G401 (cell line): ENCODE results near the gene IL4I1. TPM values are rescaled to one million over a fixed set of nuclear protein-coding genes. Genes with fewer than 3 reads are reported as not detected.
"Not testable (repeated sequence)": the region's sequence is repeated elsewhere in the genome, so short reads cannot be mapped to it uniquely, and the experiment has no call there.

ENCODE experiments used
- DNase-seq: peaks from one replicate; pipeline ENCODE4 v3.0.0-alpha.2; 2015; ENCODE audit warnings: low spot score
- in situ Hi-C: cut with HindIII; loops from 2 replicates; pipeline ENCODE4 v1.10.0; 2016; ENCODE audit warnings: low sequenced_read_pairs, mixed read lengths
- total RNA-seq: library from RNA; depleted of rRNA; stranded (reverse); fragments of >200 nt; shearing (Covaris generic); gene quantifications from 2 replicates; pipeline ENCODE4 v1.2.3, GENCODE V29; 2014; rRNA removed

The IL4I1 gene, protein sequence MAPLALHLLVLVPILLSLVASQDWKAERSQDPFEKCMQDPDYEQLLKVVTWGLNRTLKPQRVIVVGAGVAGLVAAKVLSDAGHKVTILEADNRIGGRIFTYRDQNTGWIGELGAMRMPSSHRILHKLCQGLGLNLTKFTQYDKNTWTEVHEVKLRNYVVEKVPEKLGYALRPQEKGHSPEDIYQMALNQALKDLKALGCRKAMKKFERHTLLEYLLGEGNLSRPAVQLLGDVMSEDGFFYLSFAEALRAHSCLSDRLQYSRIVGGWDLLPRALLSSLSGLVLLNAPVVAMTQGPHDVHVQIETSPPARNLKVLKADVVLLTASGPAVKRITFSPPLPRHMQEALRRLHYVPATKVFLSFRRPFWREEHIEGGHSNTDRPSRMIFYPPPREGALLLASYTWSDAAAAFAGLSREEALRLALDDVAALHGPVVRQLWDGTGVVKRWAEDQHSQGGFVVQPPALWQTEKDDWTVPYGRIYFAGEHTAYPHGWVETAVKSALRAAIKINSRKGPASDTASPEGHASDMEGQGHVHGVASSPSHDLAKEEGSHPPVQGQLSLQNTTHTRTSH
- total RNA-seq: 0.07 and 0.80 TPM in 2 replicates

DNA sequence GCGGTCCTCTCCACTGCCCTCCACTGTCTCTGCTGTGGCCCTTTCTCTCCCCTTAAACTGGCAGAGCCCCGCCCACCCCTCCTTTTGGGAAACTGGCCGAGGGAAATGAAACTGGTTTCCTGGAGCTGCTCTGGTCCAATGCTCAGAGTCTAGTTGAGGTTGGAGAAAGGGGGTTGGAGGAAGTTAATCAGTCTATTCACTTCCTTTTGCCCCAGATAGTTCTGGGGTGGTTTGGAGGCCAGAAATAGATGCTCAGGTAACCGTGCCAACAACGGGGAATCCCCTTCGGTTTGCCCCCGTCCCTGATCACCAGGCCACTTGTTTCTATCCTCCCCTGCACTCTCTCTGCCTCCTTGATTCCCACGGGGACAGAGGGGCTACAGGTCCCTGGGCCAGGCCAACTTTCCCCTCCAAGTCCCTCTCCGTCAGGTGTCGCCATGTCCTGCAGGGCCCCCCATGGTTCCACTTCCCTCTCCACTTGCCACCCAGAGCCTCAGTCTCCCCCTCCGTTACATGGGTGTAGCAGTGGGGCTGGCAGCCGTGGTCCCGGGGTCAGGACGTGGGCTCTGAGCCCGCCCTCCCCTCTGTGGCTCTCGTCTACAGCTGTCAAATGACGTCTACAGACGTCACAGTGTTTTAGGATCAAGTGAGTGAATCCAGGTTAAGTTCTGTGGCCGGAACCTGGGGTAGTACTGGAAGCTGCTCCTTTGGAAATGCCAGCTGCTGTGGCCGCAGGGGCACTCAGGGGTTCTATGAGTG lies at the start of gene IL4I1:
IL4I1 (minus strand) TSS at position 25 of the 759 bp plus-strand sequence. CDS start 727 bp downstream, outside the sequence.
- in situ Hi-C loops: no loop called here
- no peak for DNase-seq

DNA sequence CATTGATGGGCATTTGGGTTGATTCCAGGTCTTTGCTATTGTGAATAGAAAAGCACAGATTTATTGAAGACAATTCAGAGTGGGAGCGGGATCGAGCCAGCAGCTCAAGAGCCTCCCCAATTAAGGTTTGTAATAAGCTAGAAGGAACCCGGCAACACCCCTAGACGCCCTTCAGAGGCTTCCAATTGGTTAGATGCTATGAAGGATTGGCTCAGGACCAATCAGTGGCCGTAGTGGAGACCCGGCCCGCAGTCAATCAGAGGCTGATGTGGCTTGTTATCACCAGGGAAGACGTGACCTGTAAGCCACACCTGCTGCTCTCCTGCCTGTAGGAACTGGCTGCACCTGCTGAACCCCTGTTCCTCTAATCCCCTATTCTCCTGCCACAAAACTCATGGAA lies 49.7 kb upstream of the IL4I1 start:
- no peak for DNase-seq
- in situ Hi-C loops: no loop called here

DNA sequence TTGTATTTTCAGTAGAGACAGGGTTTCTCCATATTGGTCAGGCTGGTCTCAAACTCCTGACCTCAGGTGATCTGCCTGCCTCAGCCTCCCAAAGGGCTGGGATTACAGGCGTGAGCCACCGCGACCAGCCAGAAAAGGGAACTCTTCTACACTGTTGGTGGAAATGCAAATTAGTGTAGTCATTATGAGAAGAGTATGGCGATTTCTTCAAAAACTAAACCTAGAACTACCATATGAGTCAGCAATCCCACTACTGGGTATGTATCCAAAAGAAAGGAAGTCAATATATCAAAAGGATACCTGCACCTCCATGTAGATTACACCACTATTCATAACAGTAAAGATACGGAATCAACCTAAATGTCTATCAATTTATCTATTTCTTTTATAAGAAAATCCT lies 47.9 kb upstream of the IL4I1 start:
- in situ Hi-C loops, DNase-seq: not testable (repeated sequence)

DNA sequence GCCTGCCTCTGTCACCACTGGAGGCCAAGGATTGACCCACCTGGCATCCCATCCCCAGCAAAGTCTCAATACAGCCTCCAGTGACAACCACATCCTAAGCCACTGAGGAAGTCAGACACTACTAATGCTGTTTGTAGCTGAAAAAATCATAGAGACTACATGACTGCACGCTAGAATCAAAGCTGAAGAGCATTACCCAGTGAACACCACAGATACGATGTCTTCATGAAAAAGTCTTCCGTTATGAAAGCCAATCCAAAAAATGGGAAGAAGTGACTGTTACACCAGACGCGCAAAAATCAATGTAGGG lies 43.8 kb upstream of the IL4I1 start:
- no peak for DNase-seq
- in situ Hi-C loops: no loop called here

DNA sequence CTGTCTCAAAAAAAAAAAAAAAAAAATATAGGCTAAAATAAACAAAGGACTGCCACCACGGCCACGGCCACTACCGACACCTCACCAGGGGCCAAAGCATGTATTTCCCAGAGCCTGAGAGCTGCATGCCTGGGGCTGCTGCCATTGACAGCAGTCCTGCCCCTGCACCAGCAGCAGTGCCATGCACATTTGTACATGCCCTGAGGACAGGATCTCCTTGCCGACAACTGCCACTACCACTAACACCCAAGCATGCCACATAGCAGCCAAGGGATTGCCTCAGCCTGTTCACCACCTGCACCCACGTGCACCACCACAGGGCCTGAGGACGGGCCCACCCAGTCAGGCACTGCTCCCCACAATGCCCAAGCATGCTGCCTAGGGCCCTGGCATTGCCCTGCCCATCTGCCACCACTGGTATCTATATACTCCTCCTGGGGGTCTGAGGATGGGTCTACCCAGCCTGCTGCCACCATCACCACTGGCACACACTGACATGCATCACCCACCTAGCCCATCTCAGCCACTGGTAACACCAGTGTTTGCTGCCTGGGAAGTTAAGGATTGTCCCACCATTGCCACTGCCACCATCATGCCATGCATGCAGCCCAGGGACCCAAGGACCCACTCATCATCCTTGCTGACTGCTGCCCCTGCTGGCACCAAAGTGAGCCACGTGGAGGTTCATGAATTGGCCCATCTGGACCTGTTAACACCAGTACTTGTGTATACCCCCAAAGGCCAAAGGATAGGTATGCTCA lies 43.2 kb upstream of the IL4I1 start:
- in situ Hi-C loops: no loop called here

DNA sequence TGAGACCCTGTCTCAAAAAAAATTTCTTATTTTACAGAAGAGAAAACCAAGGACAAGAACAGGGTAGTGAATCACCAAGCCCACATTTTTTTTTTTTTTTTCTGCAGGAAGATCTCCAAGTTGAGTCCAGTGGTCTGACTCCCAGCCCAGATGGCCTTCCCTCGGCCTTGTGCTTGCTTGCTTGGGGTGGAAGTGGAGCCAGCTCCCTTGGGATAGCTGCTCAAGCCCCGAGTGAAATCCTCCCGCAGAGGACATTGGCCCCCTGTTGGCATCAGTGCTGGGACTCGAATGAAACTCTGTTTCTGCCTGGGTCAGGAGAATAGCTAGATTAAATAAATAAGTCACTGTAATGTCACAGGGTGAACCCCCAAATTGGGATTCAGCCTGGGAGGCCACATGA lies 42.0 kb upstream of the IL4I1 start:
- no peak for DNase-seq
- in situ Hi-C loops: no loop called here

More for the DNA sequence above, 43.2 kb upstream of the IL4I1 start:
- no peak for DNase-seq

DNA sequence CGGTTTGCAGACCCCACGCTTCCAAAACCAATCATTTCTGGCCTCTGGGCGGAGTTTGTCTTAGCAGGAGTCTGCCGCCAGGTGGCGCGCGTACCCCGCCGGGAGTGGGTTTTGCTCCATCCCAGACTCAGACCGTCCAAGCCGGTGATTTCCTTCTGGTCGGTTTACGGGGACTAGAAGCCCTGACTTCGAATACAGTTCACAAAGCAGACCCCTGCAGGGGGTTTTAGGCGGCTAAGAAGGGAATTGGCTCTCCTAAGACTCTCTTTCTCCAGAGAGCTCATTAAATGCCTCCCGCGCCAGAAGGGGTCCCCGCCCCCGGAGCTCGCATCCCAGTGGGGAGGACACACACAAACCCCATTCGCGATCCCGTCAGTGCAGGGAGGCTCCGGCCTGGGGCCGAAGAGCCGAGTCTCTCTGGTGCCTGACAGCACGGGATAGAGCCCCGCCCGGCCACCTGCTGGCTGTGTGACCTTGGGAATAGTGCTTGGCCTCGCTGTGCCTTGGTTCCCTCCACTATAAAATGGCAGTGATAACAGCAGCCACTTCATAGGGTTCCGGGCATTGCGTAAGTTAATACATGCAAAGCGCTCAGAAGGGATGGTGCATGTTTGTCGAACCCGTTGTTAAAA lies 41.2 kb upstream of the IL4I1 start:
- in situ Hi-C loops: no loop called here

DNA sequence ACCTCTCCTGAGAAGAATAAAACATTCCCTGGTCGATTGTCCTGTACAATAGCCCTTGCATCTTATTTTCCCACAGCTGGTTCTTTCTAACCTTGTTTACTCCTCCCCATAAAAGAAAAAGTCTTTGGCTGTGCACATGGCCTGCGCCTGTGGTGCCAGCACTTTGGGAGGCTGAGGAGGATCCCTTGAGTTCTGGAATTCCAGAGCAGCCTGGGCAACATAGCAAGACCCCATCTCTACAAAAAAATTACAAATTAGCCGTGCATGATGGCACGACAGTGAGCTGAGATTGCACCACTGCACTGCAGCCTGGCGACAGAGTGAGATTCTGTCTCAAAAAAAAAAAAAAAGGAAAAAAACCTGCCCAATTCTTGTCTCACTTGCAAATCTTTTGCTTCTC lies 39.9 kb upstream of the IL4I1 start:
- in situ Hi-C loops: no loop called here
- DNase-seq: no peak

More for the DNA sequence above, 41.2 kb upstream of the IL4I1 start:
- DNase-seq: peak; percentile 75

DNA sequence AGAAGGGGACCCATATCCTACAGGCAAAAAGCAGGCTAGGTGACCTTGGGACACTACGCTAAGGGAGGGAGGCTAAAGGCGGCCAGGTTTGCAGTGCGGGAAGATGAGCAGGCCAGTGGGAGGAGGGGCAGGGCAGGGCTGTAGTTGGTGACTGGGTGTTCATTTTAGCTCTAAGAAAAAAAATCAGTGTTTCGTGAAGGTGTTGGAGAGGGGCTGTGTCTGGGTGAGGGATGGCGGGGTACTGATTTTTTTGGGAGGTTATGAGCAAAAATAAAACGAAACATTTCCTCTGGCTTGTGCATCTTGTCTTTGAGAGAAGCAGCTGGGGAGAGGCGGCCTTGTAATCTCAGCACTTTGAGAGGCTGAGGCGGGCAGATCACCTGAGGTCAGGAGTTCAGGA lies 37.0 kb upstream of the IL4I1 start:
- DNase-seq: no peak
- in situ Hi-C loops: no loop called here

DNA sequence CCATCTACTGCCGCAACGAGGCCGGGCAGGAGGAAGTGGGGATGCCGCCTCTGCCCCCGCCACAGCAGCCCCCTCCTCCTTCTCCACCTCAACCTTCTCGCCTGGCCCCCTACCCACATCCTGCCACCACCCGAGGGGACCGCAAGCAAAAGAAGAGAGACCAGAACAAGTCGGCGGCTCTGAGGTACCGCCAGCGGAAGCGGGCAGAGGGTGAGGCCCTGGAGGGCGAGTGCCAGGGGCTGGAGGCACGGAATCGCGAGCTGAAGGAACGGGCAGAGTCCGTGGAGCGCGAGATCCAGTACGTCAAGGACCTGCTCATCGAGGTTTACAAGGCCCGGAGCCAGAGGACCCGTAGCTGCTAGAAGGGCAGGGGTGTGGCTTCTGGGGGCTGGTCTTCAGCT lies 36.0 kb upstream of the IL4I1 start:
- no peak for DNase-seq
- in situ Hi-C loops: no loop called here

DNA sequence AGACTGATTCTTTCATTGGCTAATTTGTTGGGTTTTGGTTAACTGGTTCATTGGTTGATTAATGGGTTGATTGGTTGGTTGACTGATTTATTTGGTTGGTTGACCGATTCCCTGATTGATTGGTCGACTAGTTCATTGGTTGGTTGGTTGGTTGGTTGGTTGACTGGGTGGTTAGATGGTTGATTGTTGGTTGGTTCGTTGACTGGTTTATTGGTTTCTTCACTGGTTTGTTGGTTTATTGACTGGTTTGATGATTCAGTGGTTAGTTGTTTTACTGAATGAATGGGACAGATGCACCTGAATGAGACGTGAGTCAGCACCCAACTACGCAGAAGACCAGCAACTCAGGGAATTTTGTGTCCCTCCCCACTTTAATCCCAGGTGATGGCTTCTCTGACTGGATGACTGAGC lies 35.4 kb upstream of the IL4I1 start:
- in situ Hi-C loops: no loop called here

DNA sequence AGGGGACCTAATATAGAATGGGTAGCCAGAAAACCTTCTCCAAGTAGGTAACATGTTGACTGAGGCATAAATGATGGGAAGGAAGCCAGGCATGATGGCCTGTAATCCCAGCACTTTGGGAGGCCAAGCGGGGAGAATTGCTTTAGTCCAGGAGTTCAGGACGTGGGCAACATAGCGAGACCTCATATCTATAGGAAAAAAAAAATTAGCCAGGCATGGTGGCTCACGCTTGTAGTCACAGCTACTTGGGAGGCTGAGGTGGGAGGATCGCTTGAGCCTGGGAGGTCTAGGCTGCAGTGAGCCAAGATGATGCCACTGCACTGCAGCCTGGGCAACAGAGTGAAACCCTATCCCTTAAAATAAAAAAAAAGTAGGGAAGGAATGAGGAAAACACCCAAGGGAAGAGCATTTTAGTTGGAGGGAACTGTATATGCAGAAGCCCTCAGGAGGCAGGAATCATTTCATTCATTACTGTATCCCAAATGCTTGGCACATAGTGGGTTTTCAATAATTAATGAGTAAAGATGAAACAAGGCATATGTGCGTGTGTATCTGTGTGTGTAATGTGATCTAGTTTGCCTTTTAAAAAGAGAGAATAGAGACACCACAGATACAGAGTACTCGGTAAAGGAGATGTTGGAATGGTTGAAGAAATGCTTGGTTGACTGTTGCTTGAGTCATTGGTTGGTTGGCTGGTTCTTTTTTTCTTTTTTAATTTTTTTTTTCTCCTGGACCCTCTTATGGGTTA lies 34.8 kb upstream of the IL4I1 start:
- no peak for DNase-seq
- in situ Hi-C loops: no loop called here

More for the DNA sequence above, 35.4 kb upstream of the IL4I1 start:
- no peak for DNase-seq

DNA sequence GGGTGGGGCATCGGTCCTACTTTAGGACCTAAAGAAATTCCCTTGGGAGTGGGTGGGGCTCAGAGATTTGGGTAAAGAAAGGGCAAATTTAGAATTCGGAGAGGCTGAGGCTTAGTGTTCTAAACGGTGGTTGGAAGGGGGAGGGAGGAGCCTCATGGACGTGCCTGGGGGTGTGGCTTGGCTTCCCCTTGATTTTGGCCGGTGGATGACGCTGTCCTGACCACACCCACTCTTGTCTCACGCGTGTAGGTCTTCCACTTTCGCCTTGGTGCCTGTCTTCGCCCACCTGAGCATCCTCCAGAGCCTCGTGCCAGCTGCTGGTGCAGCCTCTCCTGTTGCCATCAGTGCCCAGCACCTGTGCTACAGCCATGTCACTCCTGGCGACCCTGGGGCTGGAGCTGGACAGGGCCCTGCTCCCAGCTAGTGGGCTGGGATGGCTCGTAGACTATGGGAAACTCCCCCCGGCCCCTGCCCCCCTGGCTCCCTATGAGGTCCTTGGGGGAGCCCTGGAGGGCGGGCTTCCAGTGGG lies 33.9 kb upstream of the IL4I1 start:
- DNase-seq: no peak
- in situ Hi-C loops: no loop called here

DNA sequence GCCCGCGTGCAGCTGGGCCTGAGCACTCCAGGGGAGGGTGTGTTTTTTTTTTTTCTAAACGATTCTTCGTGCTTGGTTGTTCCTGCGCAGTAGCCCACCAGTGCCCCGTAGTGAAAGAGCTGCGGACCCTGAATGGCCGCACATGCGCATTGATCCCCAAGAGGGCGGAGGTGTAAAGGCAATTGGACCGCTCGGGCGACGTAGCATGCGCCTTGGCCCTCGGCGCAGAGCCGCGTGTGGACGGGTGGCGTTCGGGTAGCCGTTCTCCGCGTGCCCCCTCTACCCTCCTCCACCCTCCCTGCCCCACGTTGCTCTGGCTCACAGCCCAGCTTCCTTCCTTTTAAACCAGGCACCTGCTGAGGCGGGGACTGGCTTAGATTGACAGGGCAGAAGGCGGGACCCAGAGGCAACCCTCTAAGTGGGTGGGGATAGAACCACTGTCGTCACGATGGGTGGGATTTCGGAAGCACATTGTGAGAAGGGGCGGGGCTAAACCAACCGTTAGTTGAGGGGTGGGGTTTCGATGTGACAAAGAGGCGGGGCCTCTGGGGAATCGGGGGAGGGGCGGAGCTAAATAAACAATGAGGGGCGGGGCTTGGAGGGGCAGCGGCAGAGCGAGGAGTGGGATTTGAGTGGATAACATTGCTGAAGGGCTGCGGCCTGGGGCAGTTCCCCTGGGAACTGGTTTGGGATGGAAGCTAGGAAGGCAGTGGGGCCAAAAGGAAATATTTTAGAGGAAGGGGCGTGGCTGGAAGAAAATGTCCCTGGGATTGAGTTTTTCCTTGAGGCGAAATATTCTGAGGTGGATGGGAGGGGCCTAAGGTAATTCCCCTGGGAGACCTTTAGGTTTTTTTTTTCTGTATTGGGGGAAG lies 33.2 kb upstream of the IL4I1 start:
- in situ Hi-C loops: no loop called here
- DNase-seq: peak; percentile 98

DNA sequence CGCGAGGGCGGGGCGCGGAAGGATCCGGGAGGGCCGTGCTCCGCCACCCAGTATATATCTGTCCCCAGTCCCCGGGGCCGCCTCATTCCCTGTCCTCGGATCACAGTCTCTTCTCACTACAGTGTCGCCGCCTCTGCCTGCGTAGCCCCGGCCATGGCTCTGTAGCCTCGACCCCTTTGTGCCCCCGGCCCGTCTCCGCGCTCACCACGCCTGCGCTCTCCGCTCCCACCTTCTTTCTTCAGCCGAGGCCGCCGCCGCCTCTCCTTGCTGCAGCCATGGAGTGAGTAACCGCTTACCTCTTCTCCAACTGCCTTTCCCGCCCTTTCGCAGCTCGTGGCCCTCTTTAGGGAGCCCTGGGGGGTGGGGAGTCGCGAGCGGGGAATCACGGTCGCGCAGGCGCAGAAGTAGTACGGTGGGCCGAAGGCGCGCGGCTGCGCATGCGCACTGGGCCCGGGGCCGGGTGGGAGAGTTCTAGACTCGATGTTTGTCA lies 32.5 kb upstream of the IL4I1 start, which contains the start of the genes ATF5 and NUP62:
ATF5 (plus strand) TSS at position 85 of the 490 bp plus-strand sequence. CDS start 1,646 bp downstream, outside the sequence.
NUP62 (minus strand) TSS at position 384 of the 490 bp plus-strand sequence. CDS start 19,697 bp downstream, outside the sequence.
- peak; percentile 82 for DNase-seq
- in situ Hi-C loops: no loop called here

DNA sequence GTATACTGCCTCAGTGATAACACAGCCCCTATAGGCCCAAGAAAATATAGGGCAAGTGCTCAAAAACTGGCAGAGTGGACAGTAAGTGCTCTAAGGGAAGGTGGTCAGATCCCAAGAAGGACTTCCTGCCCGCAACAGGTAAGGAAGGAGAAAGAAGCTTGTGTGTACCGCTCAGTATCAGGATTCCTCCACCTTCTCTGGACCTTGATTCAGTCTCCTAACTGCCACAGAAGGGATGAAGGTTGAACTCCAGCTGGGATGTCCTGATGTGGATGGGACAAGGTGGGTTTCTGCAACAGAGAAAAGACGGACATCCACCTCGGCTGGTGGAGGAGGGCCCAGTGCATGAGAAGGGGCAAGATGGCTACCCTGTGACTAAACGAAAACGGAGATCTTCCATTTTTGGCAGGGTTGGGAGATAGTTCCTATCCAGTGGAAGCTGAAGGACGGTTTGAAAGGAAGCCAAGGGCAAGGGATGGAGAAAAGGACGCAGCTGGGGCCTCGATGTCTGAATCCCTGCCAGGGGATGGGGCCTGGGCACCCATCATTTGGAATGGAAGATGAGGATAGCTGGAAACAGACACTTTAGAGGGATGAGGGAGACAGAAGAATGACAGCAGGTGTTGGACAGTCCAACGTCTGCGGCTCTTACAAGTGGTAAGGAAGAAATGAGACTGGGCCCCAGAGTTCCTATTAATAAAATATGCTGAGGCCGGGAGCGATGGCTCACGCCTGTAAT lies 31.0 kb upstream of the IL4I1 start:
- DNase-seq: no peak
- in situ Hi-C loops: no loop called here
